Mucosa of descending colon (tissue), 3 donors: Measurements from ENCODE around the gene SLC7A6OS. TPM values are rescaled to one million over a fixed set of nuclear protein-coding genes. Genes with fewer than 3 reads are reported as not detected.

Source experiments
- ATAC-seq: fragments of 200-7000 bp; cut with Tn5 transposase; one replicate; pipeline ENCODE4 v1.9.1; 2020; ENCODE audit warnings: mild to moderate bottlenecking, moderate library complexity
- DNase-seq, 3 donors: peaks; one replicate each; pipeline ENCODE4 v3.0.0-alpha.2; 2020
- H3K36me3 ChIP-seq: fragments of 200-600 bp; one replicate; pipeline ENCODE4 v1.8.0; 2021; ENCODE audit warnings: low read depth, mild to moderate bottlenecking
- H3K4me1 ChIP-seq: fragments of 200-600 bp; one replicate; pipeline ENCODE4 v1.8.0; 2021; ENCODE audit warnings: low read depth, mild to moderate bottlenecking
- H3K4me3 ChIP-seq: fragments of 200-600 bp; one replicate; pipeline ENCODE4 v1.8.0; 2021; ENCODE audit warnings: mild to moderate bottlenecking
- H3K9me3 ChIP-seq: fragments of 200-600 bp; one replicate; pipeline ENCODE4 v1.8.0; 2021; ENCODE audit warnings: mild to moderate bottlenecking
- CTCF ChIP-seq: fragments of 200-600 bp; IDR thresholded peaks from one replicate; pipeline ENCODE4 v1.8.0; 2022; ENCODE audit warnings: antibody characterized with exemption, mild to moderate bottlenecking
- intact Hi-C, 2 donors: fragments of 100-400 bp; cut with DNase I in 1 of 2; cut with micrococcal nuclease in 1 of 2; formaldehyde crosslinking; loops; one replicate each; pipeline versions ENCODE4 v1.11.0 to v1.11.1; 2022; cut with DNase I, micrococcal nuclease
- total RNA-seq, 3 donors: library from RNA; stranded (reverse); fragmentation: NEBNext Ultra II Directional in 2 of 3; extraction: Animal tissue kit (Norgen Biotek cat#: 25700) in 2 of 3; gene quantifications; one replicate each; pipeline versions ENCODE4 v1.2.1 to v1.2.4, GENCODE V29; 2021 to 2023
- donor health status: DM: no; HTN: no; CAD: no; lungs with moderate emphysema.
- donor health status: DM: no; HTN: no; CAD: no.
- donor health status: DM: no; HTN: yes; CAD: no.

Gene SLC7A6OS
- total RNA-seq, 3 donors from 2014 or later: 16.2 to 22.0 (median 18.4) TPM

- H3K9me3 ChIP-seq: no peaks in the 10 kb centered on the region
- DNase-seq: no peak
- no peaks in the 10 kb centered on the region for H3K4me1 ChIP-seq
- no peak overlapping the region for H3K4me3 ChIP-seq
- intact Hi-C loops: no loop called here
- peaks cover 9% of the 10 kb centered on the region for H3K36me3 ChIP-seq
- no peak for TF ChIP-seq CTCF
- no peak for ATAC-seq
Observed at GRCh38 chr16:68296693-68297092, 14.1 kb downstream of the SLC7A6OS start.

GRCh38 chr16:68296291-68296690 is 14.5 kb downstream of the SLC7A6OS start:
- H3K36me3 ChIP-seq: peaks cover 9% of the 10 kb centered on the region
- ATAC-seq (no peak), DNase-seq (no peak)
- no peaks in the 10 kb centered on the region for H3K4me1 ChIP-seq
- intact Hi-C loops: no loop called here
- H3K4me3 ChIP-seq: no peak overlapping the region
- no peak for TF ChIP-seq CTCF
- H3K9me3 ChIP-seq: no peaks in the 10 kb centered on the region

- Histone ChIP-seq H3K4me1 (peaks cover 8% of the 10 kb centered on the region), H3K36me3 (no peaks in the 10 kb centered on the region), H3K4me3 (no peak overlapping the region), H3K9me3 (no peaks in the 10 kb centered on the region)
- TF ChIP-seq CTCF: no peak
- ATAC-seq: no peak
- intact Hi-C loops: no loop called here
- DNase-seq: no peak
Observed at GRCh38 chr16:68292425-68292824, 18.3 kb downstream of the SLC7A6OS start.

- no peaks in the 10 kb centered on the region for H3K36me3 ChIP-seq
- intact Hi-C loops: no loop called here
- no peak overlapping the region for H3K4me3 ChIP-seq
- no peak for ATAC-seq
- TF ChIP-seq CTCF: no peak
- no peak for DNase-seq
- no peaks in the 10 kb centered on the region for H3K9me3 ChIP-seq
- peaks cover 12% of the 10 kb centered on the region for H3K4me1 ChIP-seq
Observed at GRCh38 chr16:68291227-68291626, 19.5 kb downstream of the SLC7A6OS start.

- H3K36me3 ChIP-seq: no peaks in the 10 kb centered on the region
Observed at GRCh38 chr16:68290450-68290849, 20.3 kb downstream of the SLC7A6OS start.

More at GRCh38 chr16:68290450-68290849, 20.3 kb downstream of the SLC7A6OS start:
- Histone ChIP-seq H3K4me3 (no peak overlapping the region), H3K4me1 (peaks cover 12% of the 10 kb centered on the region), H3K9me3 (no peaks in the 10 kb centered on the region)
- ATAC-seq: no peak
- intact Hi-C loops: no loop called here
- TF ChIP-seq CTCF: no peak
- no peak for DNase-seq
